Neuron (in vitro differentiated cells): ENCODE data around the gene COG4.
"Not testable (repeated sequence)": the region's sequence is repeated elsewhere in the genome, so short reads cannot be mapped to it uniquely, and the experiment has no call there.

Source experiments
- H2AFZ ChIP-seq: one replicate; pipeline ENCODE4 v1.6.1; 2013; ENCODE audit warnings: low read depth, mild to moderate bottlenecking, inconsistent platforms, low read length, moderate library complexity
- H3K27me3 ChIP-seq: one replicate; pipeline ENCODE4 v1.6.1; 2013; ENCODE audit warnings: low read length; ENCODE audit not compliant: insufficient read depth
- H3K36me3 ChIP-seq: one replicate; pipeline ENCODE4 v1.6.1; 2013; ENCODE audit warnings: low read length; ENCODE audit not compliant: insufficient read depth
- H3K4me1 ChIP-seq: one replicate; pipeline ENCODE4 v1.6.1; 2013; ENCODE audit warnings: low read length; ENCODE audit not compliant: insufficient read depth
- H3K4me3 ChIP-seq: 2 replicates; pipeline ENCODE4 v1.5.1; 2013; ENCODE audit warnings: mild to moderate bottlenecking, low read length, moderate library complexity
- H3K9me3 ChIP-seq: one replicate; pipeline ENCODE4 v1.6.1; 2013; ENCODE audit warnings: low read length

COG4 gene

GRCh38 chr16:70551788-70552187 lies 28.4 kb upstream of the COG4 start:
- H3K4me1 ChIP-seq: no peaks in the 10 kb centered on the region
- no peak overlapping the region for H3K4me3 ChIP-seq
- H3K27me3 ChIP-seq: no peaks in the 10 kb centered on the region
- H3K36me3 ChIP-seq: peaks cover 91% of the 10 kb centered on the region
- H2AFZ ChIP-seq: no peak overlapping the region
- H3K9me3 ChIP-seq: no peaks in the 10 kb centered on the region

GRCh38 chr16:70550082-70550481 lies 26.7 kb upstream of the COG4 start:
- peaks cover 90% of the 10 kb centered on the region for H3K36me3 ChIP-seq
- no peak overlapping the region for H3K4me3 ChIP-seq
- H2AFZ ChIP-seq: no peak overlapping the region
- no peaks in the 10 kb centered on the region for H3K9me3 ChIP-seq
- no peaks in the 10 kb centered on the region for H3K4me1 ChIP-seq
- no peaks in the 10 kb centered on the region for H3K27me3 ChIP-seq

GRCh38 chr16:70548936-70549335 lies 25.6 kb upstream of the COG4 start:
- Histone ChIP-seq H3K4me1 (no peaks in the 10 kb centered on the region), H2AFZ (no peak overlapping the region), H3K27me3 (no peaks in the 10 kb centered on the region), H3K36me3 (peaks cover 90% of the 10 kb centered on the region), H3K9me3 (no peaks in the 10 kb centered on the region), H3K4me3 (no peak overlapping the region)

- Histone ChIP-seq H3K4me3 (no peak overlapping the region), H2AFZ (no peak overlapping the region), H3K36me3 (peaks cover 88% of the 10 kb centered on the region), H3K27me3 (no peaks in the 10 kb centered on the region), H3K9me3 (no peaks in the 10 kb centered on the region), H3K4me1 (no peaks in the 10 kb centered on the region)
Observed at GRCh38 chr16:70544548-70544947, 21.2 kb upstream of the COG4 start.

- H3K4me1 ChIP-seq: no peaks in the 10 kb centered on the region
- no peaks in the 10 kb centered on the region for H3K27me3 ChIP-seq
- H3K36me3 ChIP-seq: peaks cover 90% of the 10 kb centered on the region
- no peak overlapping the region for H2AFZ ChIP-seq
- no peaks in the 10 kb centered on the region for H3K9me3 ChIP-seq
- H3K4me3 ChIP-seq: no peak overlapping the region
Observed at GRCh38 chr16:70540994-70541393, 17.6 kb upstream of the COG4 start.

GRCh38 chr16:70534971-70535370 lies 11.6 kb upstream of the COG4 start:
- peaks cover 91% of the 10 kb centered on the region for H3K36me3 ChIP-seq
- no peak overlapping the region for H2AFZ ChIP-seq
- H3K9me3 ChIP-seq: no peaks in the 10 kb centered on the region
- no peaks in the 10 kb centered on the region for H3K27me3 ChIP-seq
- no peaks in the 10 kb centered on the region for H3K4me1 ChIP-seq
- no peak overlapping the region for H3K4me3 ChIP-seq

- not testable (repeated sequence) for H3K27me3 ChIP-seq, H3K9me3 ChIP-seq, H3K4me3 ChIP-seq, H2AFZ ChIP-seq
- Histone ChIP-seq H3K4me1 (peaks cover 14% of the 10 kb centered on the region), H3K36me3 (peaks cover 85% of the 10 kb centered on the region)
Observed at GRCh38 chr16:70529954-70530353, 6.6 kb upstream of the COG4 start.

- H3K36me3 ChIP-seq: peaks cover 78% of the 10 kb centered on the region
- peaks cover 15% of the 10 kb centered on the region for H3K4me1 ChIP-seq
- no peaks in the 10 kb centered on the region for H3K27me3 ChIP-seq
- no peaks in the 10 kb centered on the region for H3K9me3 ChIP-seq
- no peak overlapping the region for H2AFZ ChIP-seq
- no peak overlapping the region for H3K4me3 ChIP-seq
Observed at GRCh38 chr16:70529051-70529777, 5.9 kb upstream of the COG4 start.

GRCh38 chr16:70527315-70527996 lies 4.1 kb upstream of the COG4 start:
- H3K9me3 ChIP-seq: no peaks in the 10 kb centered on the region
- H2AFZ ChIP-seq: no peak overlapping the region
- peaks cover 18% of the 10 kb centered on the region for H3K4me1 ChIP-seq
- H3K27me3 ChIP-seq: no peaks in the 10 kb centered on the region
- H3K36me3 ChIP-seq: peaks cover 60% of the 10 kb centered on the region
- no peak overlapping the region for H3K4me3 ChIP-seq

- Histone ChIP-seq H3K4me1 (peaks cover 22% of the 10 kb centered on the region), H3K27me3 (no peaks in the 10 kb centered on the region), H2AFZ (no peak overlapping the region), H3K4me3 (peak overlapping the region; percentile 13), H3K9me3 (no peaks in the 10 kb centered on the region), H3K36me3 (peaks cover 51% of the 10 kb centered on the region)
Observed at GRCh38 chr16:70526403-70526802, 3.0 kb upstream of the COG4 start.

- H3K27me3 ChIP-seq, H3K9me3 ChIP-seq: not testable (repeated sequence)
Observed at GRCh38 chr16:70524399-70524825, 1.1 kb upstream of the COG4 start.

GRCh38 chr16:70523743-70524398 lies 517 bp upstream of the COG4 start, which contains the start of gene SF3B3:
Gene SF3B3 (plus strand): TSS chr16:70523816. CDS start chr16:70526657, 2,841 bp downstream.
- peaks cover 37% of the 10 kb centered on the region for H3K36me3 ChIP-seq
- H3K9me3 ChIP-seq: no peaks in the 10 kb centered on the region
- peak within 1 kb of the TSS; percentile 38 for H2AFZ ChIP-seq
- peaks cover 22% of the 10 kb centered on the region for H3K4me1 ChIP-seq
- peak within 1 kb of the TSS; percentile 96 for H3K4me3 ChIP-seq
- no peaks in the 10 kb centered on the region for H3K27me3 ChIP-seq

More at GRCh38 chr16:70524399-70524825, 1.1 kb upstream of the COG4 start:
- Histone ChIP-seq H3K36me3 (peaks cover 40% of the 10 kb centered on the region), H3K4me1 (peaks cover 22% of the 10 kb centered on the region), H3K4me3 (peak overlapping the region; percentile 96)
- H2AFZ ChIP-seq: not testable (repeated sequence)
